Non-pigmented ciliary epithelial cell (primary cell): ENCODE measurements around the gene EHMT1.

Source experiments
- DNase-seq: peaks from one replicate; pipeline ENCODE4 v3.0.0-alpha.2; 2010; ENCODE audit warnings: low read depth

Gene EHMT1

GRCh38 chr9:137674307-137674975 lies 55.6 kb downstream of the EHMT1 start:
- DNase-seq: no peak

GRCh38 chr9:137674976-137675320 lies 56.1 kb downstream of the EHMT1 start:
- no peak for DNase-seq

GRCh38 chr9:137676998-137677397 lies 58.2 kb downstream of the EHMT1 start:
- no peak for DNase-seq

GRCh38 chr9:137678202-137678601 lies 59.4 kb downstream of the EHMT1 start:
- no peak for DNase-seq

GRCh38 chr9:137679249-137679648 lies 60.4 kb downstream of the EHMT1 start:
- no peak for DNase-seq

GRCh38 chr9:137679695-137680305 lies 61.0 kb downstream of the EHMT1 start:
- DNase-seq: no peak

- no peak for DNase-seq
Observed at GRCh38 chr9:137680444-137681358, 61.9 kb downstream of the EHMT1 start.

GRCh38 chr9:137682428-137683105 lies 63.8 kb downstream of the EHMT1 start:
- DNase-seq: no peak

GRCh38 chr9:137683262-137683864 lies 64.6 kb downstream of the EHMT1 start:
- no peak for DNase-seq

GRCh38 chr9:137685035-137685740 lies 66.4 kb downstream of the EHMT1 start:
- DNase-seq: no peak

GRCh38 chr9:137685741-137686420 lies 67.1 kb downstream of the EHMT1 start:
- DNase-seq: peak; percentile 44

- no peak for DNase-seq
Observed at GRCh38 chr9:137688261-137688660, 69.5 kb downstream of the EHMT1 start.

- DNase-seq: no peak
Observed at GRCh38 chr9:137688725-137689124, 69.9 kb downstream of the EHMT1 start.

GRCh38 chr9:137689745-137690529 lies 71.1 kb downstream of the EHMT1 start:
- DNase-seq: no peak

GRCh38 chr9:137690930-137691645 lies 72.3 kb downstream of the EHMT1 start:
- no peak for DNase-seq

GRCh38 chr9:137691646-137692351 lies 73.0 kb downstream of the EHMT1 start:
- no peak for DNase-seq

- DNase-seq: no peak
Observed at GRCh38 chr9:137694236-137694959, 75.6 kb downstream of the EHMT1 start.
